ENCODE results near the gene USP16. TPM values are rescaled to one million over a fixed set of nuclear protein-coding genes. Genes with fewer than 3 reads are reported as not detected.
A peak's percentile ranks its signal among the peaks of the same experiment; 100 is the strongest.

USP16 gene
- polyA plus RNA-seq, 3 donors, result 11.6 to 23.6 (median 16.2) TPM

DNA sequence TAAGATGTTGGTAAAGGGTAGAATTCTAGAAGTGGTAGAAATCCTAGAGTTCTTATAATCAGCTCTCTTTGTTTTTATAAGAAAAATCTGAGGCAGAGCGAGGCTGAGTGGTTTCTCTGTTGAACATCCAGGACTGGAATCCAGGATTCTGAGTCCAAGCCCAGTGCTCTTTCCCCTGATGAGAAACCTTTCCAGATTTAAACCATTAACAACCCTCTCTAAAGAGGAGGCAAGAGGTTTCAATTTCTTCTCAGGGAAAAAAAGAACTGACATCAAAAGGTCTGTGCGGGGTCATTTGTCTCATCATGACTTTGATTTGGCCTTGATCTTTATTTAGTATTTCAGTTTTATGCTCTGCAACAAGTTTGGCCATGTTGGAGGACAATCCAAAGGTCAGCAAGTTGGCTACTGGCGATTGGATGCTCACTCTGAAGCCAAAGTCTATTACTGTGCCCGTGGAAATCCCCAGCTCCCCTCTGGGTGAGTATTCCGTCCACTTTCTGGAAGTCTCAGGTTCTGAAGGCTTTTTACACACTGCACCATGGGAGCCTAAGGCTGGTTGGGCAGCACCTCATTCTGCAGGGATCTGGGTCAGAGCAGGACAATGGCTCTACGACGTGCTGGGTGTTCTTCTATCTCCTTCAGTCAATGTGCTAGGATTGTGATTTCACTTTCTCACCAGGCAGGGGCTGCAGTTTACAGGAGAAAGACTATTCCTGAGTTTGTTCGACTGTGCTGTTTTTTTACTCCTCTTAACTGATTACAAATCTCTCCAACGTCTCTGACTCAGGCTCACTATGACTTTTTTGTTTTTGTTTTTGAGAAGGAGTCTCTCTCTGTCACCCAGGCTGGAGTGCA, 67.9 kb downstream of the USP16 start:
- DNase-seq, result no peak
- Histone ChIP-seq H3K4me3 (replicated peaks in 1 of 3; ENCODE audit: low read depth in 2 of 3, low read length in 3 of 3) (no peak overlapping the region), H4K20me1 (ENCODE audit: insufficient read depth, low read length) (no peaks in the 10 kb centered on the region), H3K9me3 (replicated peaks in 1 of 2; ENCODE audit: control insufficient read depth in 1 of 2, insufficient read depth in 1 of 2, low read length in 2 of 2) (no peaks in the 10 kb centered on the region), H3K27me3 (ENCODE audit: control insufficient read depth in 2 of 2, insufficient read depth in 2 of 2, low read length in 2 of 2) (no peaks in the 10 kb centered on the region), H3K9ac (ENCODE audit: insufficient read depth, low read length, poor library complexity, severe bottlenecking) (no peak overlapping the region), H3K27ac (ENCODE audit: low read depth in 1 of 2, low read length in 2 of 2) (peak overlapping the region in 1 of 2 donors; percentile 13), H3K4me2 (replicated peaks; ENCODE audit: extremely low read depth, low read length, poor library complexity, severe bottlenecking) (no peak overlapping the region), H2AFZ (ENCODE audit: insufficient read depth, low read depth, low read length, poor library complexity, severe bottlenecking) (peak overlapping the region; percentile 57), H3K79me2 (ENCODE audit: insufficient read depth, low read length) (no peaks in the 10 kb centered on the region), H3K4me1 (ENCODE audit: control insufficient read depth in 1 of 2, insufficient read depth in 2 of 2, low read length in 2 of 2) (peaks cover 36 to 50% of the 10 kb centered on the region in 2 donors), H3K36me3 (replicated peaks in 1 of 2; ENCODE audit: control insufficient read depth in 1 of 2, insufficient read depth in 2 of 2, low read length in 2 of 2) (no peaks in the 10 kb centered on the region)
- WGBS (ENCODE audit: insufficient coverage), result 98% methylated on average over 6 of the region's 9 CpGs
- intact Hi-C loops (cut with micrococcal nuclease), result loop anchor here in 1 of 2 donors (5.0 kb wide), 1 partner anchor 210 kb away; no protein-coding TSS in a partner anchor
- Mint-ChIP-seq H3K4me1 (peaks cover 55% of the 10 kb centered on the region), H3K9me3 (peaks cover 0 to 5% (median 0%) of the 10 kb centered on the region in 7 donors), H3K27me3 (ENCODE audit: low read depth in 3 of 3) (peaks cover 0 to 6% (median 2%) of the 10 kb centered on the region in 3 donors), H3K36me3 (peaks cover 12 to 14% of the 10 kb centered on the region in 2 donors), H3K27ac (peak overlapping the region; percentile 38 to 96 (median 51)), H3K4me3 (no peak overlapping the region)
- TF ChIP-seq, protein P1, sequence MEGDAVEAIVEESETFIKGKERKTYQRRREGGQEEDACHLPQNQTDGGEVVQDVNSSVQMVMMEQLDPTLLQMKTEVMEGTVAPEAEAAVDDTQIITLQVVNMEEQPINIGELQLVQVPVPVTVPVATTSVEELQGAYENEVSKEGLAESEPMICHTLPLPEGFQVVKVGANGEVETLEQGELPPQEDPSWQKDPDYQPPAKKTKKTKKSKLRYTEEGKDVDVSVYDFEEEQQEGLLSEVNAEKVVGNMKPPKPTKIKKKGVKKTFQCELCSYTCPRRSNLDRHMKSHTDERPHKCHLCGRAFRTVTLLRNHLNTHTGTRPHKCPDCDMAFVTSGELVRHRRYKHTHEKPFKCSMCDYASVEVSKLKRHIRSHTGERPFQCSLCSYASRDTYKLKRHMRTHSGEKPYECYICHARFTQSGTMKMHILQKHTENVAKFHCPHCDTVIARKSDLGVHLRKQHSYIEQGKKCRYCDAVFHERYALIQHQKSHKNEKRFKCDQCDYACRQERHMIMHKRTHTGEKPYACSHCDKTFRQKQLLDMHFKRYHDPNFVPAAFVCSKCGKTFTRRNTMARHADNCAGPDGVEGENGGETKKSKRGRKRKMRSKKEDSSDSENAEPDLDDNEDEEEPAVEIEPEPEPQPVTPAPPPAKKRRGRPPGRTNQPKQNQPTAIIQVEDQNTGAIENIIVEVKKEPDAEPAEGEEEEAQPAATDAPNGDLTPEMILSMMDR (IDR thresholded peaks at IDR 0.05), result no peak

DNA sequence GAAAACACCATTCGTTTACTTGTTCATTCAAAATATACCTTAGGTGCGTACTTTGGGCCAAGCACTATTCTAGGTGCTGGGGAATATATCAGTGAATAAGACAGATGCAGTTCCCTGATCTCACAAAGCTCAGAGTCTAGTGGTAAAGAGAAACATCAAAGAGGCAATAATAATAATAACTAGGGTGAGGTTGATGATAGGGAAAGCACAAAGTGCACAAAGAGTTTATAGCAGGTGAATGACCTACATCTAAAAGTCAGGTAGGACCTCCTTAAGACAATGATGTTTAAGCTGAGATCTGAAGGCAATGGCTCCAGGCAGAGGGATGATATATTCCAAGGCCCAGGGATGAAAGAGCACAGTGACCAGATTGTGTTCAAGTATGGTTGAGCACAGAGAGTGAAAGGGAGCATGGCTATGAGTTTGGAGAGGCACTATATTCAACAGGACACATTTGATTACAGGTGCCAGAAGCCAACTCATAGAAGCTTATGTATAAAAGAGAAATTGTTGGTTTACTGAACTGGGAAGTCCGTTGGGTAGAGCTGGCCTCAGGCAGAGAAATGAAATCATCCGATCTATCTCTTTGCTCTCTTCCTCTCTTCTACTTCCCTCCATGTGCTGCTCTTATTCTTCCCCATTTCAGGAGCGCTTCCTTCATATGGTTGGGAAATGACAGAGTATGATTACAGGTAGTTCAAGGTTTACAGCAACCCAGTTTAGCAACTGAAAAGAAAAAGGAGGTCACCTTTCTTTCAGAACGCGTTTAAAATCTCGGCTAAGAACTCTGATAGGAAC, 71.9 kb downstream of the USP16 start:
- H3K27me3 Mint-ChIP-seq (ENCODE audit: low read depth in 3 of 3), result peaks cover 0 to 2% (median 2%) of the 10 kb centered on the region in 3 donors
- peaks cover 65% of the 10 kb centered on the region for H3K4me1 Mint-ChIP-seq
- peaks cover 50 to 67% of the 10 kb centered on the region in 2 donors for H3K4me1 ChIP-seq (ENCODE audit: control insufficient read depth in 1 of 2, insufficient read depth in 2 of 2, low read length in 2 of 2)
- DNase-seq, result peak; percentile 21 to 77 (median 70)
- no peaks in the 10 kb centered on the region for H4K20me1 ChIP-seq (ENCODE audit: insufficient read depth, low read length)
- no CpG with 5 or more reads among the region's 8 CpGs for WGBS (ENCODE audit: insufficient coverage)
- H3K27ac Mint-ChIP-seq, result peak overlapping the region; percentile 84 to 94 (median 91)
- peak overlapping the region; percentile 40 for H3K4me2 ChIP-seq (replicated peaks; ENCODE audit: extremely low read depth, low read length, poor library complexity, severe bottlenecking)
- H2AFZ ChIP-seq (ENCODE audit: insufficient read depth, low read depth, low read length, poor library complexity, severe bottlenecking), result no peak overlapping the region
- H3K36me3 Mint-ChIP-seq, result peaks cover 10 to 11% of the 10 kb centered on the region in 2 donors
- no peaks in the 10 kb centered on the region for H3K9me3 ChIP-seq (replicated peaks in 1 of 2; ENCODE audit: control insufficient read depth in 1 of 2, insufficient read depth in 1 of 2, low read length in 2 of 2)
- peak overlapping the region in 1 of 2 donors; percentile 75 for H3K27ac ChIP-seq (ENCODE audit: low read depth in 1 of 2, low read length in 2 of 2)
- H3K79me2 ChIP-seq (ENCODE audit: insufficient read depth, low read length), result no peaks in the 10 kb centered on the region
- H3K4me3 Mint-ChIP-seq, result peak overlapping the region in 1 of 2 donors; percentile 66
- intact Hi-C loops (cut with micrococcal nuclease), result no loop called here
- peaks cover 0 to 5% (median 0%) of the 10 kb centered on the region in 7 donors for H3K9me3 Mint-ChIP-seq
- no peaks in the 10 kb centered on the region for H3K27me3 ChIP-seq (ENCODE audit: control insufficient read depth in 2 of 2, insufficient read depth in 2 of 2, low read length in 2 of 2)
- no peaks in the 10 kb centered on the region for H3K36me3 ChIP-seq (replicated peaks in 1 of 2; ENCODE audit: control insufficient read depth in 1 of 2, insufficient read depth in 2 of 2, low read length in 2 of 2)
- TF ChIP-seq, protein P1 (IDR thresholded peaks at IDR 0.05), result no peak
- peak overlapping the region in 1 of 3 experiments; percentile 27 for H3K4me3 ChIP-seq (replicated peaks in 1 of 3; ENCODE audit: low read depth in 2 of 3, low read length in 3 of 3)
- H3K9ac ChIP-seq (ENCODE audit: insufficient read depth, low read length, poor library complexity, severe bottlenecking), result no peak overlapping the region

Data from CD14-positive monocyte (primary cell).